HG03571 (cell line): ENCODE results near the gene CEP20.
"Not testable (repeated sequence)": the region's sequence is repeated elsewhere in the genome, so short reads cannot be mapped to it uniquely, and the experiment has no call there.

ENCODE experiments used
- ATAC-seq: cut with Tn5 transposase; IDR thresholded peaks from one replicate; pipeline ENCODE4 v1.9.1; 2021; ENCODE audit not compliant: unreplicated experiment

Gene CEP20

DNA sequence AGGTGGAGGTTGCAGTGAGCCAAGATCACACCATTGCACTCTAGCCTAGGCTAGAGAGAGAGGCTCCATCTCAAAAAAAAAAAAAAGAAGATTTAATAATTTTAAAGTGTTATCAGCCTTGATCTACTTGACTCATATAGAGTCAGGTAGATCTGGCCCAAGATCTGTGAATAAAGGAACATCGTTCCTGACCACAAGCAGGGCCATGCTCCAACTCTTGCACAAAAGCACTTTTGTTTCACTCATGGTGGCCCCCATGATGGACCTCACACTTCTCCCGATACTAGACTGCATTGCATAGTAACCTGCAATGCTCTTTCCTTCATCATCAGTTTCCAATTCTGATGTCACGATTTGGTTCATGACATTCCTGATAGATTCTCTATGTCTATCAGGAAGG lies 26.4 kb downstream of the CEP20 start:
- ATAC-seq = no peak

- ATAC-seq = no peak
These were observed 29.3 kb downstream of the CEP20 start for GRCh38 chr16:15858921-15859668.

- no peak for ATAC-seq
These were observed 30.5 kb downstream of the CEP20 start for GRCh38 chr16:15857724-15858560.

DNA sequence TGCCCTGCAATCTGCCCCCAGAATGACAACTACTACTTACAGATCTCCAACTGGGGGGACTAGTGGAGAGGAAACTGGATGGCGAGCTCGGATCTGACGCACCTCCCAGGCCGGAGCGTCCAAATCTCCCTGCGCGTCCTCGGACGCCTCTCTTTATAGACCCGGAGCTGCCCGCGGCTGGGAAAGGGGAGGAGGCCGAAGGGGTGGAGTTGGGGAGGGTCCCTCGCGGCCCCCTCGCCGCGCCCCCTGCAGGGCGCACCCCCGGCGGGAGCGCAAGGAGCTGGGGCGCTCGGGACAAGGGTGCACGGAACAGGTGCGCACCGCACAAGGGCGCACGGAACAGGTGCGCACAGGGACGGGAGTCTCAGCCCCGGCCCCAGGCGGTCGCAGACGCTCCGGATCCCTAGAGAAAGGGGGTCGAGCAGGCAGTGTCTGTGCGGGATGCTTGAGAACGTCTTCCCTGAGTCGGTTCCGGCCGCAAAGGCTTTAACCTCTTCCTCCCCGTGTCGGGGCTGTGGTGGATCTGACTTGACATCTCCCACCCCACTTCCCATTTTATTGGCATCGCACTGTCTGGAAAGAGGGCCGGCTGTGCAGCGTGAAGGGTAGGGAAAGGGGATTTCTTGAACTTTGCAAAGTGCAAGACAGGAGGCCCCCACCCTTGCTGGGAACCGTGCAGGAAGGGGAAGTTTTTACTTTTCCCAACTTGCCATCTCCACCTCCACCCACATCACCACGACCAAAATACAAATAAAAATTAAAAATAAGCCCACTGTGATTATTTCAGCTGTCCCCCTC lies 31.3 kb downstream of the CEP20 start, which contains the start of gene MYH11:
Gene MYH11 (minus strand): TSS at position 128 of the 798 bp plus-strand sequence. CDS start 18,776 bp downstream, outside the sequence.
- ATAC-seq = no peak

DNA sequence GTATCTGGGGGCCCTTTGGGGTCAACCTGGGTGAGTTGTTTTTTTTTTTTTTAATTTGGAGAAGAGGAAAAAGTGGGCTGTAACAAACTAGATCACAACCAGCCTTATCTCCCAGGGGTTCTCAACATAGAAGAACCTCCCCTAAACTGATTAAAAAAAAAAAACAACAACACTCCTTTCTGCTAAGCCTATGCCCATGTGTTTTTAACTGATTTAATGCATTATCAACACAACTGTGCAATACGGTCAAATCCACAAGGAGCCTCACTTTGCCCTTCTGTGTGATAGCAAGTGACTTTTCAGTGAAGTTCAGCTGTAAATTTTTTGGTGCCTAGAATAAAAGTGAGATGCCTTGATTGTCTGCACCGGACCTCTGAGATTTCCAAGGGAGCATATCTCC lies 32.2 kb downstream of the CEP20 start:
- ATAC-seq = no peak

DNA sequence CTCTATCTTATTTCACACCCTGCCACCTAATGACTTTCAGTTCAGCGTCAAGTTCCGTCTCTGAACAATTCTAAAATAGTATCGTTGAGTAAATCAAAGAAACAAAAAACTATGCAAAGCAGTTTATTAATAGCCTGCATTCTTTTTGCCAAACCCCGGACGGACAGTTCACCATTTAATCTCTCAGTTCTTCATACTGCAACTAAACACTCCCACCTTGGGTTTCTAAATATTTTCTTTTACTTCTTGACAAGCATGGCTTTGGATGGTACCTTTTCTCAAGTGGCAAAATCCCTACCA lies 32.7 kb downstream of the CEP20 start:
- no peak for ATAC-seq

- no peak for ATAC-seq
These were observed 33.3 kb downstream of the CEP20 start for GRCh38 chr16:15854906-15855703.

DNA sequence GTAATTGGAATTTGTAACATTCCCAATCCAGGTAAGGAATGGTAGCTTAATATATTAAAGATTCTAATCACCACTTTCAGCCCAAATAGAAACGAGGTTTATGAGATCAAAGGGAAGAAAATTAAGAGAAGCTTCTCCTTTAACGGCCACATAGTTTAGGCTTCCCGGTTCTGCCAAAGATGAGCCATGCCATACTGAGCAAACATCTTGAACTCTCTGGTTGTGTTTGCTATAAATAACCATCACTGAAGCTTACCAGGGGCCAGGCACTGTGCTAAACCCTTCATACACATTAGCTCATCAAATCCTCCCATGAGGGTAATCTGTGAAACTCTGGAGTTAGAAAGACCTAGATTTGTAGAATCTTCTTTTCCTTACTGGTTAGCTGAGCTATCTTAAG lies 34.3 kb downstream of the CEP20 start:
- ATAC-seq = no peak

DNA sequence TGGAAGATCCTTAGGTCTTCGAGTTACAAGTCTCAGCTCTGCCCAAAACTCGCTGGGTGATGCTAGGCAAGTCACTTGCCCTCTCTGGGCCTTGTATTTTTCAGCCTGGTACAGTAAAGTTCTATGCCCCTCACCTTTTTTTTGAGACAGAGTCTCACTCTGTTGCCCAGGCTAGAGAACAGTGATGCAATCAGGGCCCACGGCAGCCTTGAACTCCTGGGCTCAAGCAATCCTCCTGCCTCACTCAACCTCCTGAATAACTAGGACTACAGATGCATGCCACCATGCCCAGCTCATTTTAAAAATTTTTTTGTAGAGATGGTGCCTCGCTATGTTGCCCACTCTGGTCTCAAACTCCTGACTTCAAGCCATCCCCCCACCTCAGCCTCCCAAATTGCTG lies 35.4 kb downstream of the CEP20 start:
- no peak for ATAC-seq

GRCh38 chr16:15850555-15850954 lies 37.8 kb downstream of the CEP20 start:
- not testable (repeated sequence) for ATAC-seq

DNA sequence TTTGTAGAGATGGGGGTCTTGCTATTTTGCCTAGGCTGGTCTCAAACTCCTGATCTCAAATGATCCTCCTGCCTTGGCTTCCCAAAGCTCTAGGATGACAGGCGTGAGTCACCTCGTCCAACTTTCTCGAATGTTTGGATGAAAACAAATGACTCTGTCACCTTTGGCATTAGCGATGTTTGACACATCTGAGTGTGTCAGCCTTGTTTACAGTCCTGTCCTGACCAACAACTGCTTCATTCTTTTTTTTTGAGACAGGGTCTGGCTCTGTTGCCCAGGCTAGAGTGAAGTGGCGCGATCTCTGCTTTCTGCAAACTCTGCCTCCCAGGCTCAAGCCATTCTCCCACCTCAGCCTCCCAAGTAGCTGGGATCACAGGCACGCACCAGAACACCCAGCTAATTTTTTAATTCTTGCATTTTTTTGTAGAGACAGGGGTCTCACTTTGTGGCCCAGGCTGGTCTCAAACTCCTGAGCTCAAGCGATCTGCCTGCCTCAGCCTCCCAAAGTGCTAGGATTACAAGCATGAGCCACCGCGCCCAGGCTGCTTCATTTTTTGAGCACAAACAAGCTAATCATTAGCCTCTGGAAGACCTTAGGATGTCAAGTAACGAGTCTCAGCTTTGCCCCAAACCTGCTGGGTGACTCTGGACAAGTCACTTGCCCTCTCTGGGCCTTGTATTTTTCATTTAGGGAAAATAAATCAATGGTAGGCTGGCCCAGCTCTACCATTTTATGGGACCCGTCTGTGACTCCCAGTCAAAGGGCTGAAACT lies 39.0 kb downstream of the CEP20 start:
- no peak for ATAC-seq

DNA sequence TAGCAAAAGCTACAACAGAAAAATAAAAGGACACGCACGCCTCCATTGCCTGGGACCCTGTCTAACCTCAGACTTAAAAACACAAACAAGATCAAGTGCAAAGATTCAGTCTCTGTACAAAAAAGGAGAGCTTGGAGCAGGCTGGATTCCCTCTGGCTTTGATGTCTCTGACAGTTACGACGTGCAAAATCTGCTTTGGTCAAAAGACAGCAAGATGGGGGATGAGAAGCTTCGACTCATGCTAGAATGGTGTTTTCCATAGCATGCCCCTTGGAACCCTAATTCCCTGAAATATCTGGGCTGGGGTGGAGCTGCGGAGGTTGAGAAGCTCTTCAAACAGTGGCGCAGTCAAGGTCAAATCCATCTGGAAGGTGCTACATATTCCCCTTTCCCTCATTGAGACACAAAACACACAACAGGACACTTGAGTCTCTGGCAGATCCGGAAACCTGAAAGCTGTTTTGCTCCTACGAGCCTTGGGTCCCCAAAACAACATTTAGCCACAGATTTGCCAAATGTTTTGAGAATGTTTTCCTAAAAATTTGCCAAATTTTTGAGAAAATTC lies 40.7 kb downstream of the CEP20 start:
- no peak for ATAC-seq

DNA sequence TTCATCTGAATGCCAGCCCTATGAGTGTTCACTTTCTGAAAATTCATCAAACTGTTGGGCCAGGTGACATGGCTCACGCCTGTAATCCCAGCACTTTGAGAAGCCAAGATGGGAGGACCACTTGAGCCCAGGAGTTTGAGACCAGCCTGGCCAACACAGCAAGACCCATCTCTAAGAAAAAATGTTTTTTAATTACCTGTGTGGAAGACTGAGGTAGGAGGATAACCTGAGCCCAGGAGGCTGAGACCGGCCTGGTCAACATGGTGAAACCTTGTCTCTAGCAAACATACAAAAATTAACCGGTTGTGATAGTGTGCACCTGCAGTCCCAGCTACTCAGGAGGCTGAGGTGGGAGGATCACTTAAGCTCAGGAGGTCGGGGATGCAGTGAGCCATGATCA lies 41.9 kb downstream of the CEP20 start:
- ATAC-seq = no peak

GRCh38 chr16:15843635-15844279 lies 44.6 kb downstream of the CEP20 start:
- no peak for ATAC-seq

- not testable (repeated sequence) for ATAC-seq
These were observed 49.2 kb downstream of the CEP20 start for GRCh38 chr16:15839204-15839603.

DNA sequence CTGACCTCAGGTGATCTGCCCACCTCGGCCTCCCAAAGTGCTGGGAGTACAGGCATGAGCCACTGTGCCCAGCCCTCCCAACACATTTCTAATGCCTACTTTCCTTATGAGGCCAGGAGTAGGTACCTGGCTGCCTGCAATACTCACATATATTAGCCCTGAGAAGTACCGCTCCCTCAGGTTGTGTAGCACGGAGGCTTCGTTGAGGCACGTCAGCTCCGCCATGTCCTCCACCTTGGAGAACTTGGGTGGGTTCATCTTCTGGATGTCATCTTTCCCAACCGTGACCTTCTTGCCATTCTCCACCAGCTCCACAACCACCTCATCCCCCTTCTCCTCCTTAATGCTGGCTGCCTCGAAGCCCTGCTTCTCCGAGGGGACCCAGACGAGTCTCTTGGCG lies 50.6 kb downstream of the CEP20 start:
- ATAC-seq = no peak

- ATAC-seq = no peak
These were observed 51.3 kb downstream of the CEP20 start for GRCh38 chr16:15836965-15837611.

DNA sequence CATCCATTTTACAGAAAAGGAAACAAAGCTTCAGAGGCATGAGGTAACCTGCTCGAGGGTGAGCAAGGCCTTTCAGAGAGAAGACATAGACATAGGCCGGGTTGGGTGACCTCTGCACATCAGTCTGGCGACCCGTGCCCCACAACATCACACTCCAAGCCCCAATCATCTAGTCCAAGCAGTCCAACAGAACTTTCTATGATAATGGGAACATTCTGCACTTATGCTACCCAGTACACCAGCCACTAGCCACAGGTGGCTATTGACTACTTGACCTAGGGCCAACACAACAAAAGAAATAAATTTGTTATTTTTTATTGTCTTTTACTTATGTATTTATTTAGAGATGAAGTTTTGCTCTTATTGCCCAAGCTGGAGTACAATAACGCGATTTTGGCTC lies 52.3 kb downstream of the CEP20 start:
- ATAC-seq = no peak
